DND-41 (cell line): ENCODE measurements around the gene EIF4E1B.

ENCODE experiments used
- EZH2 ChIP-seq: IDR thresholded peaks from 3 replicates; pipeline ENCODE4 v1.6.1; 2012; ENCODE audit warnings: borderline replicate concordance, low read depth, mild to moderate bottlenecking, moderate library complexity, low read length, inconsistent platforms; ENCODE audit not compliant: severe bottlenecking
- TF ChIP-seq, protein P1 (sequence below): IDR thresholded peaks from 2 replicates; pipeline ENCODE4 v1.5.1; 2012; ENCODE audit warnings: borderline replicate concordance, low read length, moderate library complexity, mild to moderate bottlenecking; ENCODE audit not compliant: poor library complexity, severe bottlenecking; ENCODE audit errors: extremely low read depth

DNA sequence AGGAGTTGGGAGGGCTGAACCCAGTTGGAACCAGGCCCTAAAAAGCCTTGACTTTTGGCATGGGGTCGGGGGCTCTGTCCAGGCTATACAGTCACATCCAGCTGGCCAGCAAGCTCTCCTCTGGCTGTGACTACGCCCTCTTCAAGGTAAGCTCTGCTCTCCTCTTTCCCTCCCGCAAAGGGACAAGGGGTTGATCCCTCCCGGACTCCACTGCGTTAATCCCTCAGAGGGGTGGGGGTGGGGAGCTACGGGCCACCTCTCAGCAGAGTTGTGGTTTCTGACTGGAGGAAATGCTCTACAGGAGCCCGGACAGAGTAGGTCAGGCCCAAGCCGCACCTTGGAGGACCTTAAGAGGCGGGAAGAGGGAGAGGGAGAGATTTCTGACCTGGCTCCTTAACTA is 13.8 kb downstream of the EIF4E1B start:
- TF ChIP-seq, protein P1, sequence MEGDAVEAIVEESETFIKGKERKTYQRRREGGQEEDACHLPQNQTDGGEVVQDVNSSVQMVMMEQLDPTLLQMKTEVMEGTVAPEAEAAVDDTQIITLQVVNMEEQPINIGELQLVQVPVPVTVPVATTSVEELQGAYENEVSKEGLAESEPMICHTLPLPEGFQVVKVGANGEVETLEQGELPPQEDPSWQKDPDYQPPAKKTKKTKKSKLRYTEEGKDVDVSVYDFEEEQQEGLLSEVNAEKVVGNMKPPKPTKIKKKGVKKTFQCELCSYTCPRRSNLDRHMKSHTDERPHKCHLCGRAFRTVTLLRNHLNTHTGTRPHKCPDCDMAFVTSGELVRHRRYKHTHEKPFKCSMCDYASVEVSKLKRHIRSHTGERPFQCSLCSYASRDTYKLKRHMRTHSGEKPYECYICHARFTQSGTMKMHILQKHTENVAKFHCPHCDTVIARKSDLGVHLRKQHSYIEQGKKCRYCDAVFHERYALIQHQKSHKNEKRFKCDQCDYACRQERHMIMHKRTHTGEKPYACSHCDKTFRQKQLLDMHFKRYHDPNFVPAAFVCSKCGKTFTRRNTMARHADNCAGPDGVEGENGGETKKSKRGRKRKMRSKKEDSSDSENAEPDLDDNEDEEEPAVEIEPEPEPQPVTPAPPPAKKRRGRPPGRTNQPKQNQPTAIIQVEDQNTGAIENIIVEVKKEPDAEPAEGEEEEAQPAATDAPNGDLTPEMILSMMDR: no peak
- TF ChIP-seq EZH2: no peak
